Measurements from ENCODE around the gene FBXL5.

DNA sequence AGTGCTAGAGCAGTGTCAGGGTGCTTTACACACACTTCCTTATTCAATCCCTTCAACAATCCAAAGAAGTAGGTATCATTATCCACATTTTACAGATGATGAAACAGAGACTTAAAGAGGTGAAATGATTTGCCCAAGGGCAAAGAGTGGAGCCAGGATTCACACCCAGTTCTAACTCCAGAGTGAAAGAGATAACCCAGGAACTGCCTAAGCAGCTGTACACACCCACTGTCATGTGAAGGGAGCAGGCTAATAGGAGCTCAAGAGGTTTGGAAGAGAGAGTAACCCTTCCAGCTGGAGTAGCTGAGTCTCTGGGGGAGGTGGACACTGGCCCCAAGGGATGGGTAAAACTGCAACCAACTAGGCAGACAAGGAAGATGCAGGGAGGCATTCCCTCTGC is 92.5 kb downstream of the FBXL5 start:
- TF ChIP-seq CTCF (IDR thresholded peaks at IDR 0.05), result no peak
- TF ChIP-seq EZH2 (IDR thresholded peaks at IDR 0.05; ENCODE audit: borderline replicate concordance, insufficient read depth, low read depth, low read length, poor library complexity, severe bottlenecking), result no peak
